HG03064 (cell line): Measurements from ENCODE around the gene SLC26A4.

Experiments
- ATAC-seq: cut with Tn5 transposase; IDR thresholded peaks from one replicate; pipeline ENCODE4 v1.9.1; 2021; ENCODE audit warnings: low read depth; ENCODE audit not compliant: unreplicated experiment

SLC26A4 gene

DNA sequence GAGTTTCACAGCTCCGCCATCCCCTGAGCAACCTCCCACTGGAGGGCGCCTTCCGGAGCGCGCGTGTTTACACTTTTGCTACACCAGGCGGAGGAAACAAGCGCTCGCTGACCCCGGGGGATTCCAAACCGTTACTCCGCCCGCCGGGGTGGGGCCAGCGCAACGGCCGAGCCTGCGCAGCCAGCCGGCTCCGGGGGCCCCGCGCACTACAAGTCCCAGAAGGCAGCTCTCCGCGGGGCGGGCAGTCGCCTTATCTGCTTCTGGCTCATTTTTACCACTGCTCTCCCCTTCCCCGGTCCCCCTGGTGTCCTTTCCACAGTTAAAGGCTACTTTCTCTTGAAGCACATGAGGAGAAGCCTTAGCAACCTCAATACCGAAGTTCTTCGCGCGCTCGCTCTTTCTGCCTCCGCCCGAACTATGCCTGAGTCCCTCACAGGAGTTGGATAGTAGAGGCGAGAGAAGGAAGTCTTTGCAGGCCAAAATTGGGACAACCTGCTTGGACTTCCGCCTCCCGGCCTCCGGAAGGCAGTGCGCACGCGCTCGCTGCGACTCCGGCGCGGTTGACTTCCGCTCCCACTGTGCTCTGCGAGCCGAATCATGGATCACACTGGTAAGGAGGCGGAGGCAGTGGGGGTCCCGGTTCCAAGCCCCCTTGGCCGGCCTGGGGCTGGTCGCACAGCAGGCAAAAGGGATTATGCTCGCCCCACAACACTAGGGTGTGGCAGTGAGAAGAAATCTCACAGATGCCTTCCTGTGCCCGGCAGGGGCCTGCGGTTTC, 83.1 kb downstream of the SLC26A4 start, which contains the start of gene CBLL1:
Gene CBLL1 (plus strand): TSS at position 576 of the 778 bp plus-strand sequence. CDS start 22 bp downstream, at position 598.
- ATAC-seq: peak; percentile 92

DNA sequence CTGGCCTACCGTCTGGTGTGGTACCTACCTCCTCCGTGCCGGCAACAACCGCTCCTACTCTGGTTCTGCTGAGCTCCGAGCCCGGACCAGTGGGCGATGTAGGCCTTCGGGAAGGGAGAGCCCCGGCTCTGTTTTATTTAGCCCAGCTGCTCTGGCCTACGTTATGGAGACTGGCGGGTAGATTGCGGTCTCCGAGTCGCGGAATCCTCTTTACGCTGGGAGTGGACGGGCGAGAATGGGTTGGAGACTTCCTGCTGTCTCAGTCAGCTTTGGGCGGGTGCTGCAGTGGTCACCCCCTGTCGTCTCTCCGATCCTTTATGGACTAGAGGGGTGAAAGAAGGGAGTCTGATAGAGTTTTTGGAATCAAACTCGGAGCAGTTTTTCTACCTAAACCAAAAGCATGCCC, 83.7 kb downstream of the SLC26A4 start:
- ATAC-seq: peak; percentile 26

DNA sequence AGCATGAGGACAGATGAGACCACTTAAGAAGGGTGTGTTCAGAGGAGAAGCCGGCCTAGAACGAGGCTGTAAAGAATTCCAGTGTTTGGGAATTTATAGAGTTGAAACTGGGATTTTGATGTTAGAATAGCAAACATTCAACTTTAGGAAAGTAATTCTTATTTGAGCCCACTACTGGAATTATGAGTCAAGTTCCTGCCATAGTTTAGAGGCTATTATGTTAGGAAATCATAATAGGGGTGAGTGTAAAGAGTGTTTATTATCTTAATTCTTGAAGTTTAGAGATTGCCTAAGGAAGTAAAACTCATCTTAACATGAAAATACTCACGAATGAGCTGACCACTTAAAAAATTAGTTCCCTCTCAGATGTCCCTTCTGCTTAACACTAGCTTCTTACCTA, 85.4 kb downstream of the SLC26A4 start:
- ATAC-seq: no peak

DNA sequence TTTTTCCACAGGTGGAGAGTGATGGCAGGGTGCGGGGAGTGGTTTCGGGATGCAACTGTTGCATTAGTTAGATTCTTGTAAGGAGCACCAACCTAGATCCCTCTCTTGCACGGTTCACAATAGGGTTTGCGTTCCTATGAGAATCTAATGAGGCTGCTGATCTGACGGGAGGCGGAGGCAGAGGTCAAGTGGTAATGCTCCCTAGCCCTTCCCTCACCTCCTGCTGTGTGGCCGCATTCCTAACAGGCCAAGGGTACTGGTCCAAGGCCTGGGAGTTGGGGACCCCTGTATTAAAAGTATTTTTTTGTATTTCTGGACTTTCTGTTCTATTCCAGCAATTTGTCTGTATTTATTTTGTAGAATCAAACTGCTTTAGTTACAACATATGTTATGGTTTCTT, 90.5 kb downstream of the SLC26A4 start:
- no peak for ATAC-seq

GRCh38 chr7:107754642-107755041, 94.0 kb downstream of the SLC26A4 start:
- ATAC-seq: no peak

GRCh38 chr7:107758667-107759066, 98.0 kb downstream of the SLC26A4 start:
- no peak for ATAC-seq

DNA sequence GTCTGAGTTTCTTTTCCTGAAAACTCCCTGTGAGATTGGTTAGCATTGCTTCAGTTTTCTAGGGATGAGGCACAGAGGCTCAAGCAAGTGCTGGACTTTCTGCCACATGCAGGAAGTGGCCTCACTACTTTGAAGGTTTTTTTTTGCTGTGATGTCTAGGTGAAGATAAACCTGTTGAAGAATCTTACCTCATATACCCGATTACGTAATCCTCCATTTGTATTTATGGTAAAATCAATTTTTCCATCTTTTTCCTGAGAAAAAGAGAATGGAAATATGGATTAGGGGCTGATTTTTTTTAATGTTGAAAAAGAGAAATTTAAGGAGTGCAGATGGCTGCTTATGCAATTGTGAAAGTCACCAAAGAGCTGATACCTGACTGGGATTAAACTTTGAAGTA, 106.8 kb downstream of the SLC26A4 start:
- ATAC-seq: no peak
